ENCODE results near the gene SRCIN1. TPM values are rescaled to one million over a fixed set of nuclear protein-coding genes. Genes with fewer than 3 reads are reported as not detected.
A peak's percentile ranks its signal among the peaks of the same experiment; 100 is the strongest.
"Not testable (repeated sequence)": the region's sequence is repeated elsewhere in the genome, so short reads cannot be mapped to it uniquely, and the experiment has no call there.

SRCIN1 gene
- total RNA-seq: 1 to 10 TPM; 1.4 to 3.0 TPM
- long read RNA-seq: 0 reads

- ATAC-seq (peak; percentile 10 to 24), DNase-seq (peak; percentile 66)
- intact Hi-C loops (cut with DNase I): no loop called here
Observed at GRCh38 chr17:38605841-38606645, at the start of gene SRCIN1. Gene SRCIN1 (minus strand): TSS chr17:38605952. CDS start chr17:38605705, 247 bp downstream.

GRCh38 chr17:38654411-38655398 lies 49.0 kb upstream of the SRCIN1 start:
- no peak for DNase-seq
- ATAC-seq: no peak
- intact Hi-C loops (cut with DNase I): no loop called here

GRCh38 chr17:38653679-38654078 lies 47.9 kb upstream of the SRCIN1 start:
- DNase-seq: no peak
- intact Hi-C loops (cut with DNase I): no loop called here
- ATAC-seq: no peak

DNA sequence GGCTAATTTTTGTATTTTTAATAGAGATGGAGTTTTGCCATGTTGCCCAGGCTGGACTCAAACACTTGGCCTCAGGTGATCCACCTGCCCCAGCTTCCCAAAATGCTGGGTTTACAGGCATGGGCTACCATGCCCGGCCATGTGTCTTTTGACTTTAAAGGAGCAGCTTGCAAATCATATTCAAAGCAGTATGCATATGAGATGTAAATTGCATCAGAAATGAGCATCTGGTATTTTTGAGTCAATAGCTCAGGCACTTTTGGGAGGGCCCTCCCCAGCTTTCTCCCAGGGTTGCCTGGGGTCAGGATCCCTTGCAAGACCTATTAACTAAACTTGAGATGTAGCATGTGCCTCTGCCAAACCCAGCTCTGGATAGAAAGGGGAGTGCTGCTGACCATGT lies 47.5 kb upstream of the SRCIN1 start:
- intact Hi-C loops (cut with DNase I): no loop called here
- DNase-seq: no peak
- ATAC-seq: no peak

DNA sequence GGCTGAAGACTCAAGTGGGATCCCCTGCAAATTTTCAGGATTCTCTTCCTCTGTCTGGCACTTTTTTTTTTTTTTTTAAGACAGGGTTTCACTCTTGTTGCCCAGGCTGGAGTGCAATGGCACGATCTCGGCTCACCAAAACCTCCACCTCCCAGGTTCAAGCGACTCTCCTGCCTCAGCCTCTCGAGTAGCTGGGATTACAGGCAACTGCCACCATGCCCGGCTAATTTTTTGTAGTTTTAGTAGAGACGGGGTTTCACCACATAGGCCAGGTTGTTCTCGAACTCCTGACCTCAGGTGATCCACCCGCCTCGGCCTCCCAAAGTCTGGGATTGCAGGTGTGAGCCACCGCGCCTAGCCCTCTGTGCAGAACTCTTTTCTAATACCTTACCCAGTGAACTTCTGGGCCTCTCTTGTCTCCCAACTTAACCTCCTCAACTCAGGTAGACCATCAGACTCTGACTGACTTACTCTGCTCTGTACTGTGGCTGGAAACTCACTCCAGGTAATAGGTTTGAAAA lies 45.0 kb upstream of the SRCIN1 start:
- intact Hi-C loops (cut with DNase I); ATAC-seq; DNase-seq: not testable (repeated sequence)

- intact Hi-C loops (cut with DNase I): no loop called here
- no peak for ATAC-seq
- no peak for DNase-seq
Observed at GRCh38 chr17:38637951-38638350, 32.2 kb upstream of the SRCIN1 start.

- DNase-seq (no peak), ATAC-seq (no peak)
- intact Hi-C loops (cut with DNase I): no loop called here
Observed at GRCh38 chr17:38636054-38636453, 30.3 kb upstream of the SRCIN1 start.

DNA sequence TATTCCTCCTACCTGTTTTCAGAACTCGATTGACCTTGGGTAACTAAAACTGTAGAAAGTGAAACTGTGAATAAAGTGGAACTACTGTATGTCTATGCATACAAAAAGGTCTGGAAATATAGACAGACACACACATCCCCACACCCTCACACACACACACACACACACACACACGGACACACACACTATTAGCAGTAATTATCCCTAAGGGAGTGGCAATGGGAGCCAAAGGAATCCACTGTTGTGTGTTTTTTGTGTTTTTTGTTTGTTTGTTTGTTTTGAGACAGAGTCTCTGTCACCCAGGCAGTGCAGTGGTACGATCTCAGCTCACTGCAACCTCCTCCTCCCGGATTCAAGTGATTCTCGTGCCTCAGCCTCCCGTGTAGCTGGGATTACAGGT lies 26.6 kb upstream of the SRCIN1 start:
- intact Hi-C loops (cut with DNase I): no loop called here
- no peak for ATAC-seq
- DNase-seq: no peak

- intact Hi-C loops (cut with DNase I): no loop called here
- ATAC-seq (no peak), DNase-seq (no peak)
Observed at GRCh38 chr17:38628441-38628840, 22.7 kb upstream of the SRCIN1 start.

- intact Hi-C loops (cut with DNase I): no loop called here
- no peak for ATAC-seq
- no peak for DNase-seq
Observed at GRCh38 chr17:38627957-38628356, 22.2 kb upstream of the SRCIN1 start.

GRCh38 chr17:38626606-38627226 lies 21.0 kb upstream of the SRCIN1 start:
- ATAC-seq: peak in 1 of 2 donors; percentile 45
- intact Hi-C loops (cut with DNase I); DNase-seq: not testable (repeated sequence)

DNA sequence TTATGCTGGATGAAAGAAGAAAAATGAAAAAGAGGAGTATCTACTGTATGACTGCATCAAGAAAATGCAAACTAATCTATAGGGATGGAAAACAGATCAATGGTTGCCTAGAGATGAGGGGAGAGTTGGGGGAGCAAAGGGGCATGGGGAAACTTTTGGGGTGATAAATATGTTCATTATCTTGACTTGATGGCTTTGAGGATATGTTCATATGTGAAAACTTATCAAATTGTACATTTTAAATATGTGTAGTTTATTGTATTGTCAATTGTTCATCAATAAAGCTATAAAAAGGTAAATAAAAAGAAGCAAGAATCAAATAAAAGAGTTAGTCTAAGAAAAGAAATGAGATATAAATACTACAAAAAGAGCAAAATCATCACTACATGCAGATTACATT lies 19.7 kb upstream of the SRCIN1 start:
- no peak for DNase-seq
- no peak for ATAC-seq
- intact Hi-C loops (cut with DNase I): no loop called here

DNA sequence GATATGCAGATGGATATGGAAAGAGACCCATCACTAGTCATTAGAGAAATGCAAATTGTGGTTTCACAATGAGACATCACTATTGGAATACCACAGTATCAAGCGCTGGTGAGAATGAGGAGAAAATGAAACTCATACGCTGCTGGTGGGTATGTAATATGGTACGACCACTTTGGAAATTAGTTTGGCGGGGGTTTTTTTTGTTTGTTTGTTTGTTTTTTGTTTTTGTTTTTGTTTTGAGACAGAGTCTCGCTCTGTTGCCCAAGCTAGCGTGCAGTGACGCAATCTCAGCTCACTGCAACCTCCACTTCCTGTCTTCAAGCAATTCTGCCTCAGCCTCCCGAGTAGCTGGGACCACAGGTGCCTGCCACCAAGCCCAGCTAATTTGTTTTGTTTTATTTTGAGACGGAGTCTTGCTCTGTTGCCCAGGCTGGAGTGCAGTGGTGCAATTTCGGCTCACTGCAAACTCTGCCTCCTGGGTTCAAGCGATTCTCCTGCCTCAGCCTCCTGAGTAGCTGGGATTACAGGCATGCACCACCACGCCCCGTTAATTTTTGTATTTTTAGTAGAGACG lies 19.1 kb upstream of the SRCIN1 start:
- DNase-seq; intact Hi-C loops (cut with DNase I); ATAC-seq: not testable (repeated sequence)

DNA sequence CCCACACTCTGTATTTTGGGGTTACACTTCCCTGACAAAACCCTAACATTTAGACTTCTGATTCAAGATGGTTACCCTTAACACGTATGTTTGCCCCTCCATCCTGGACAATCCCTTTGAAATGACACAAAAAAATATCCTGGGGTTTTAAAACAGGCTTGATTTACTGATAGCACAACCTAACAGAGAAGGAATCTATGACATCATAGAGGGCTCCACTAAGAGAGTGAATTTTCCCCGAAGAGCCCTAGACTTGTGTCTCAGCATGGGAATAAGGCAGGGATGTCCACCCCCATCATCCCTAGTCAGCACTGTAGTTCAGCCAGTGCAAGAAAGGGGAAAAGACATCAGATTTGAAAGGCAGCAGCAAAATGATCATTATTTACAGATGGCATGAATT lies 15.8 kb upstream of the SRCIN1 start:
- intact Hi-C loops (cut with DNase I): no loop called here
- DNase-seq (no peak), ATAC-seq (no peak)

DNA sequence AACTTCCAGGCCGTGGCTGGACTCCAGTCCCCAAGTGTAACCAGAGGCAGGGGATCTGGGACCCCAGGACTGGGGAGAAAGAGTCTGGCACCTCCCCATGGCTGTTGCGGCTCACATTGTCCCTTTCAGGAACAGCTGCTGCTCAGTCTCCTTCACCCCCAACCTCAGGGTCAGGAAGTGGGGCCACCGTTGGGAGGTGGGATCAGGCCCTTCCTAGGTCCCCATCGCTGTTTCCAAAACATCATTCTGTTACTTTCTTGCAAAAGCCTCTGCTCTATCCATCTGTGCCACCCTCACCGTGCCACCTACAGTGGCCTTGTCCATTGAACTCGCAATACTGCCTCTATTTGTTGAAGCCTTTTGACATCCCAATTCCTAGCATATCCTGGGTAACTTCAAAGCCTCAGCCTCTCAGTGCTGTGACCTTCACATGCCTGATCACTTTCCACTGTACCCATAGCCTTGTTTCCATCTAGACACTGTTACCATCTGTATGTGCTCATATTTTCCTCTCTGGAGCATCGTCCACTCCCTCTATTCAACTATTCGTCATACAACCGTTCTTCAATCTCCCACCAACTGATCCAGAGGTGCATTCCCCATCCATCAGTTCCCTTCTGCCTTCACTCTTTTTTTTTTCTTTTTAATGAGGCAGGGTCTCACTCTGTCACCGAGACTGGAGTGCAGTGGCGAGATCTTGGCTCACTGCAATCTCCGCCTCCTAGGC lies 15.0 kb upstream of the SRCIN1 start:
- ATAC-seq (no peak), DNase-seq (no peak)
- intact Hi-C loops (cut with DNase I): no loop called here

DNA sequence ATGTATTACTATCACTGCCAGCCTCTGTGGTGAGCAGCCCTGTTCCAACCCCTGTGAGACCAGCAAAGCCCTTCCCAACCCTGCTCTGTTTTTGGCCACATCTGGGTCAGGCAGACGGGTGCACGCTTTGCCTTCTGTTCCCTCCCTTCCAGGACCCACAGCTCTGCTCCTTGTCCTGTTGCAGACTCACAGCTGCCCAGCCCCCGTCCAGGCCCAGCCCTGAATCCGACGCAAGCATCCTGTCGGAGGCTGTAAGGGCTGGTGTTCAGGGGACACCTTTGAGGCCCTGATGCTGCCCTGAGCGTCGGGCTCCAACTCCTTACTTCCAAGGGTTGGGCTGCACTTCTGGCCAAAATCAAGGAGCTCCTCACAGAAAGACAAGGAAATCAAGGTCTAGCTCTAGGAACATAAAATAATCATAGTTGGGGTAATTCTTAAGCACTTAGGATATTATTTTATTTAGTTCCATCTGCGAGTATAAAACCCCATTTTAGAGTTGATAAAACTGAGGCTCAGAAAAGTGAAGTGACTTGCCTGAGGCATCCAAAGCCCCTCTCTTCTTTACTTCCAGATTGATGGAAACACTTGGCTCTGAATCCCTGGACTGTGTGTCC lies 14.3 kb upstream of the SRCIN1 start:
- no peak for ATAC-seq
- intact Hi-C loops (cut with DNase I): no loop called here
- DNase-seq: no peak

- no peak for ATAC-seq
- intact Hi-C loops (cut with DNase I): no loop called here
- no peak for DNase-seq
Observed at GRCh38 chr17:38619451-38619795, 13.7 kb upstream of the SRCIN1 start.

Data from left cardiac atrium (tissue), 4 donors.